ENCODE data around the gene DICER1. TPM values are rescaled to one million over a fixed set of nuclear protein-coding genes. Genes with fewer than 3 reads are reported as not detected.
"Not testable (repeated sequence)": the region's sequence is repeated elsewhere in the genome, so short reads cannot be mapped to it uniquely, and the experiment has no call there.

Gene DICER1
- total RNA-seq, 1 donor from 2014 or later = 118 TPM

DNA sequence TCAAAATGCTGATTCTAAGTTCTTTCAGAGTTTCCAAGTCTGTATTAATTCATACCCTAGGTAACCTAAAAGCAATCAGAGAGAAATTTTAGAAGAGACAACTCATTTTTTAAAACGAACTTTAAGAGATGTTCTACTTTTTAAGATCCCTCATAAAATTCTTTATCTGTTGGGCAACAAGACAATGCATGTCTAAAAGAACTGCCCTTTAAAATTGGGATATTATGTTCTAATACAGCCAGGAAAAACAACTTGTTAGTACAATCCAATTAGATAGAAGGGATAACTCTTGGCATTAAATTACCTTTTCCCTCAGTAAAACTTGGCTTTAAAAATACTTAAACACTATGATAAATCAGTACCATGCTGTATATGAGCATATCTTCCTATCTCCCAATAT, 15.6 kb downstream of the DICER1 start:
- H3K9me3 Mint-ChIP-seq (ENCODE audit: low read depth) = peaks cover 15% of the 10 kb centered on the region
- no peak for TF ChIP-seq CTCF (IDR thresholded peaks at IDR 0.05; ENCODE audit: unreplicated experiment)
- no peak overlapping the region for H3K4me3 Mint-ChIP-seq (ENCODE audit: low read depth)
- no peak for DNase-seq (ENCODE audit: low spot score, unreplicated experiment)
- H3K27ac Mint-ChIP-seq = peak overlapping the region; percentile 10
- H3K27me3 Mint-ChIP-seq = no peaks in the 10 kb centered on the region
- peaks cover 16% of the 10 kb centered on the region for H3K36me3 Mint-ChIP-seq (ENCODE audit: insufficient read depth)
- H3K4me1 Mint-ChIP-seq (ENCODE audit: low read depth) = peaks cover 29% of the 10 kb centered on the region

- H3K9me3 Mint-ChIP-seq (ENCODE audit: low read depth) = peaks cover 8% of the 10 kb centered on the region
- H3K36me3 Mint-ChIP-seq (ENCODE audit: insufficient read depth) = peaks cover 9% of the 10 kb centered on the region
- DNase-seq (ENCODE audit: low spot score, unreplicated experiment) = no peak
- no peaks in the 10 kb centered on the region for H3K27me3 Mint-ChIP-seq
- peaks cover 24% of the 10 kb centered on the region for H3K4me1 Mint-ChIP-seq (ENCODE audit: low read depth)
- H3K4me3 Mint-ChIP-seq (ENCODE audit: low read depth) = no peak overlapping the region
- no peak overlapping the region for H3K27ac Mint-ChIP-seq
- no peak for TF ChIP-seq CTCF (IDR thresholded peaks at IDR 0.05; ENCODE audit: unreplicated experiment)
Observed at GRCh38 chr14:95140060-95140858, 17.1 kb downstream of the DICER1 start.

- peaks cover 1% of the 10 kb centered on the region for H3K36me3 Mint-ChIP-seq (ENCODE audit: insufficient read depth)
- H3K4me1 Mint-ChIP-seq (ENCODE audit: low read depth) = peaks cover 25% of the 10 kb centered on the region
- H3K4me3 Mint-ChIP-seq (ENCODE audit: low read depth) = no peak overlapping the region
- TF ChIP-seq CTCF (IDR thresholded peaks at IDR 0.05; ENCODE audit: unreplicated experiment) = no peak
- H3K27me3 Mint-ChIP-seq = no peaks in the 10 kb centered on the region
- no peaks in the 10 kb centered on the region for H3K9me3 Mint-ChIP-seq (ENCODE audit: low read depth)
- H3K27ac Mint-ChIP-seq = no peak overlapping the region
- DNase-seq (ENCODE audit: low spot score, unreplicated experiment) = no peak
Observed at GRCh38 chr14:95138876-95139275, 18.5 kb downstream of the DICER1 start.

GRCh38 chr14:95138455-95138854, 18.9 kb downstream of the DICER1 start:
- H3K4me1 Mint-ChIP-seq (ENCODE audit: low read depth) = peaks cover 25% of the 10 kb centered on the region
- not testable (repeated sequence) for H3K4me3 Mint-ChIP-seq (ENCODE audit: low read depth)

DNA sequence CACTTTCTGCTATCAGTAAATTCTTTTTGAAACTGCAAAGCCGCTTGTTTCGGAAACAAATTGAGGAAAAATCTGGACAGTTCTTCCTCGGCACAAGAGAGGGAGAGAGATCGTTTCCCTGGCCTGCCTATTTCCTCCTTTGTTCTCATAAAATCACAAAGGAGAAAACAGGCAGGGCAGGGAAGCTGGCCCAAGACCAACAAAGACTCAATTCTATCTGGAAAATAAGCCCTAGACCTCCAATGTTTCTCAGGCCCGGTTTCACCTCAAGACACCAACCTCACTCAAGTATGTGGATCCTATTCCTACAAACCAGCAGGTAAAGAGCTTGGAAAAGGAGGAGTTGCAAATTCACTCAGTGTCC, 19.5 kb downstream of the DICER1 start:
- Mint-ChIP-seq H3K9me3 (ENCODE audit: low read depth) (no peaks in the 10 kb centered on the region), H3K36me3 (ENCODE audit: insufficient read depth) (peaks cover 5% of the 10 kb centered on the region), H3K27ac (peak overlapping the region; percentile 91), H3K4me3 (ENCODE audit: low read depth) (no peak overlapping the region), H3K4me1 (ENCODE audit: low read depth) (peaks cover 31% of the 10 kb centered on the region), H3K27me3 (no peaks in the 10 kb centered on the region)
- DNase-seq (ENCODE audit: low spot score, unreplicated experiment) = no peak
- TF ChIP-seq CTCF (IDR thresholded peaks at IDR 0.05; ENCODE audit: unreplicated experiment) = no peak

More at GRCh38 chr14:95138455-95138854, 18.9 kb downstream of the DICER1 start:
- not testable (repeated sequence) for H3K36me3 Mint-ChIP-seq (ENCODE audit: insufficient read depth); DNase-seq (ENCODE audit: low spot score, unreplicated experiment); H3K9me3 Mint-ChIP-seq (ENCODE audit: low read depth); H3K27me3 Mint-ChIP-seq
- peak overlapping the region; percentile 60 for H3K27ac Mint-ChIP-seq
